Measurements from ENCODE around the gene TPPP.

TPPP gene

DNA sequence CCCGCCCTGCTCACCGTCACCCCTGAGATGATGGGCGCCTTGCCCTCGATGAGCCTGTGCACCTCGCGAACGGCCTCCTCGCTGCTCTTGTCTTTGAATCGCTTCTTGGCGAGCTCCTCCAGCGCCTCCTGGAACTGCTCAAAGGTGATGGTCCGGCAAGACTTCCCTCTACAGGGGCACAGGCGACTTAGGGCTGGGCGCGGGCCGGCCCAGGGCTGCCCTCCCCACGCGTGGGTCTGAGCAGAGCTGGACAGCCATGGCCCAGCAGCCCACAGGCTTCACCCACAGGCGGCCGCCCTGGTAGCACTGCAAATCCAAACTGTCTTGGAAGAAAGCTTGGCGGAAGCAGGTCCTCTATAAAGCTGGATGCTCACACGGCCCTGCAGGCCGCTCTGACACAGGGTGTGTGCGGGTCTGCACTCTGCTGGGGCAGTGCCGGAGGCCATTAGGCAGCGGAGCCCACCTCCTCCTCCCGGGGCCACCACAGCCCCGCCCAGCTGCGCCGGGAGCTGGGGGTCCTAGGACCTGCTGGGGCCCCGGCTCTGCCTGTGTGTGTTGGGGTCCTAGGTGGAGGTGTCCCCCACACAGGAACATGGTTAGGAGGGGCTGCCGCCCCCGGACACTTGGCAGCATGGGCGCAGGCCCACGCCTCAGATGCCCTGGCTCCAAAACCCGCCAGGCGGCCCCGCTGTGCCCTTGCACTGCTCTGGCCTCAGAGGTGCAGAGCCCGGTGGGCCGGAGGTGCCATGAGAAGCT lies 27.0 kb downstream of the TPPP start:
- Histone ChIP-seq H3K27ac (ENCODE audit: low read length) (no peak overlapping the region), H3K9ac (ENCODE audit: low read length) (no peak overlapping the region), H3K9me3 (ENCODE audit: control insufficient read depth, low read depth, low read length) (no peaks in the 10 kb centered on the region), H3K4me1 (ENCODE audit: control insufficient read depth, low read depth, low read length) (no peaks in the 10 kb centered on the region), H3K36me3 (ENCODE audit: control insufficient read depth, low read depth, low read length) (peaks cover 2% of the 10 kb centered on the region), H3K27me3 (ENCODE audit: control insufficient read depth, insufficient read depth, low read length) (no peaks in the 10 kb centered on the region), H3K4me3 (ENCODE audit: low read length) (no peak overlapping the region)

GRCh38 chr5:665541-665955 lies 27.6 kb downstream of the TPPP start:
- Histone ChIP-seq H3K36me3 (ENCODE audit: control insufficient read depth, low read depth, low read length) (peaks cover 6% of the 10 kb centered on the region), H3K9ac (ENCODE audit: low read length) (no peak overlapping the region), H3K9me3 (ENCODE audit: control insufficient read depth, low read depth, low read length) (no peaks in the 10 kb centered on the region), H3K27ac (ENCODE audit: low read length) (no peak overlapping the region), H3K4me3 (ENCODE audit: low read length) (no peak overlapping the region), H3K27me3 (ENCODE audit: control insufficient read depth, insufficient read depth, low read length) (no peaks in the 10 kb centered on the region), H3K4me1 (ENCODE audit: control insufficient read depth, low read depth, low read length) (no peaks in the 10 kb centered on the region)

DNA sequence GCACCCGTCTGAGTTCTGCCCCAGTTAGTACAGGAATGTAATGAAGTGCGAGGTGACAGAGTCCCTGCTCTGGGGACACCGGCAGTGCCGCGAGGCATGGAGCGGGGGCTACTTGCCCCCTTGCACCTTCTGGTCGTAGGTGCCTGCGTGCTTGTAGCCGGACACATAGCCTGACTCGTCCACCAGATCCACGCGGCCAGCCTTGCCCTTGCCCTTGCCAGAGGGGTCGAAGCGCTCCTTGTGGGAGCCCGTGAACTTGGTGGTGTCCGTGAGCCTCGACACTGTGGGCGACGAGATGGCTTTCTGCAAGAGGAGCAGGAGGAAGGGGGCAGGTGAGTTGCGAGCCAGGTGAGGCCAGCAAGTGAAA lies 28.2 kb downstream of the TPPP start:
- H3K4me1 ChIP-seq (ENCODE audit: control insufficient read depth, low read depth, low read length), result no peaks in the 10 kb centered on the region
- no peak overlapping the region for H3K4me3 ChIP-seq (ENCODE audit: low read length)
- H3K9ac ChIP-seq (ENCODE audit: low read length), result no peak overlapping the region
- no peaks in the 10 kb centered on the region for H3K27me3 ChIP-seq (ENCODE audit: control insufficient read depth, insufficient read depth, low read length)
- no peak overlapping the region for H3K27ac ChIP-seq (ENCODE audit: low read length)
- peaks cover 10% of the 10 kb centered on the region for H3K36me3 ChIP-seq (ENCODE audit: control insufficient read depth, low read depth, low read length)
- H3K9me3 ChIP-seq (ENCODE audit: control insufficient read depth, low read depth, low read length), result no peaks in the 10 kb centered on the region

DNA sequence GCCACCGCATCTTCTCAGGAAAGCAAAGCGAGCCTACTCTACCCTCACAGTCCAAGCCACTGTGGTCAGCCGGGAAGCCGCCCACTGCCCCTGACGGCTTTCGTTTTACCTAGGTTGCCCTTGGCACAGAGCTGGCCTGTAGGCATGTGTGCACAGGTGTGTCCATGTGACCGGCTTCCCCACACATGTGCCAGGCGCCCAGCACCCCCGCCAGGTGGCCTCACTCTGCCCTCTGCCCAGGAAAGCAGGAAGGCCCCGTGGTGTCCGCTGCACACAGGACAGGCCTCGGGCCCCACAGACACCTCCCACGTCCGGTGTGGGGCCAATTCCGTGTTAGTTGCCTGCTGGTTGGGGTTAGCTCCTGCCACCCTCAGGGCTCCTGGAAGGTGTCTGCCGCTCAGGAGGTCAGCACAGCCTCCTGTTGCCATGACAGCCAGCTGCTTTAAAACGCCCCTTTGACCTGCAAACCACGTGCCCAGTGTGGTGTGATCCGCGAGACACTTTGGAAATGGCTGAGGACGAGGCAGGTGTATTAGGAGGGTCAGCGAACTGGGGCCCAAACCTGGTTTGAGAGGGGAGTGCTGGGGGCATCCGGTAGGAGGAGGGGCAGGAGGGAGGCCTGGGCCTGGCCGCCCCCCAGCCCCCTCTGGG lies 28.7 kb downstream of the TPPP start:
- Histone ChIP-seq H3K27me3 (ENCODE audit: control insufficient read depth, insufficient read depth, low read length) (no peaks in the 10 kb centered on the region), H3K27ac (ENCODE audit: low read length) (no peak overlapping the region), H3K9me3 (ENCODE audit: control insufficient read depth, low read depth, low read length) (no peaks in the 10 kb centered on the region), H3K36me3 (ENCODE audit: control insufficient read depth, low read depth, low read length) (peaks cover 15% of the 10 kb centered on the region), H3K4me1 (ENCODE audit: control insufficient read depth, low read depth, low read length) (no peaks in the 10 kb centered on the region), H3K9ac (ENCODE audit: low read length) (no peak overlapping the region), H3K4me3 (ENCODE audit: low read length) (no peak overlapping the region)

- Histone ChIP-seq H3K9me3 (ENCODE audit: control insufficient read depth, low read depth, low read length) (no peaks in the 10 kb centered on the region), H3K27ac (ENCODE audit: low read length) (no peak overlapping the region), H3K4me3 (ENCODE audit: low read length) (no peak overlapping the region), H3K9ac (ENCODE audit: low read length) (no peak overlapping the region), H3K36me3 (ENCODE audit: control insufficient read depth, low read depth, low read length) (peaks cover 19% of the 10 kb centered on the region), H3K27me3 (ENCODE audit: control insufficient read depth, insufficient read depth, low read length) (no peaks in the 10 kb centered on the region), H3K4me1 (ENCODE audit: control insufficient read depth, low read depth, low read length) (no peaks in the 10 kb centered on the region)
Measured at GRCh38 chr5:663436-664342, 29.5 kb downstream of the TPPP start.

DNA sequence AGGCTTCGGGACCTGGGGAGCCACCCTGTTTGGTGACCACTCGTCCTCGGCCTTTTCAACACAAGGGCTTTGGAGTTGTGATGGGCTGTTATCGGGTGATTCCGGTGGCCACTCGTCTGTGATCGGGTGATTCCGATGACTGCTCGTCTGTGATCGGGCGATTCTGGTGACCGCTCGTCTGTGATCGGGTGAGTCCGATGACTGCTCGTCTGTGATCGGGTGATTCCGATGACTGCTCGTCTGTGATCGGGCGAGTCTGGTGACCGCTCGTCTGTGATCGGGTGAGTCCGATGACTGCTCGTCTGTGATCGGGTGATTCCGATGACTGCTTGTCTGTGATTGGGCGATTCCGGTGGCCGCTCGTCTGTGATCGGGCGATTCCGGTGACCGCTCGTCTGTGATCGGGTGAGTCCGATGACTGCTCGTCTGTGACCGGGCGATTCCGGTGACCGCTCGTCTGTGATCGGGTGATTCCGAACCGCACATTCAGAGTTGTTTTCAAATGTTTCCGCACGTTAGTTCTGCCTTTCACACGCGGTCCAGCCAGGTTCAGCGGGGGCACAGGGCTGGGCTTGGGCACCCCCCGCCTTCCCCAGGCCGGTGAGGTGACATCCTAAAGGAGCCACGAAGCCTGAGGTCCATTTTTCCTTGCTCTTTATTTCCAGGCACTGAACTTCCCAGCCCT lies 30.3 kb downstream of the TPPP start:
- Histone ChIP-seq H3K27ac (ENCODE audit: low read length) (no peak overlapping the region), H3K4me1 (ENCODE audit: control insufficient read depth, low read depth, low read length) (no peaks in the 10 kb centered on the region), H3K9me3 (ENCODE audit: control insufficient read depth, low read depth, low read length) (no peaks in the 10 kb centered on the region), H3K4me3 (ENCODE audit: low read length) (no peak overlapping the region), H3K27me3 (ENCODE audit: control insufficient read depth, insufficient read depth, low read length) (no peaks in the 10 kb centered on the region), H3K36me3 (ENCODE audit: control insufficient read depth, low read depth, low read length) (peaks cover 23% of the 10 kb centered on the region), H3K9ac (ENCODE audit: low read length) (no peak overlapping the region)

GRCh38 chr5:661891-662750 lies 31.0 kb downstream of the TPPP start:
- no peak overlapping the region for H3K4me3 ChIP-seq (ENCODE audit: low read length)
- H3K4me1 ChIP-seq (ENCODE audit: control insufficient read depth, low read depth, low read length), result no peaks in the 10 kb centered on the region
- H3K27me3 ChIP-seq (ENCODE audit: control insufficient read depth, insufficient read depth, low read length), result no peaks in the 10 kb centered on the region
- H3K36me3 ChIP-seq (ENCODE audit: control insufficient read depth, low read depth, low read length), result peaks cover 31% of the 10 kb centered on the region
- no peak overlapping the region for H3K27ac ChIP-seq (ENCODE audit: low read length)
- H3K9me3 ChIP-seq (ENCODE audit: control insufficient read depth, low read depth, low read length), result no peaks in the 10 kb centered on the region
- no peak overlapping the region for H3K9ac ChIP-seq (ENCODE audit: low read length)

- Histone ChIP-seq H3K4me3 (ENCODE audit: low read length) (no peak overlapping the region), H3K9me3 (ENCODE audit: control insufficient read depth, low read depth, low read length) (no peaks in the 10 kb centered on the region), H3K4me1 (ENCODE audit: control insufficient read depth, low read depth, low read length) (no peaks in the 10 kb centered on the region), H3K27ac (ENCODE audit: low read length) (no peak overlapping the region), H3K27me3 (ENCODE audit: control insufficient read depth, insufficient read depth, low read length) (no peaks in the 10 kb centered on the region), H3K9ac (ENCODE audit: low read length) (no peak overlapping the region), H3K36me3 (ENCODE audit: control insufficient read depth, low read depth, low read length) (peaks cover 43% of the 10 kb centered on the region)
Measured at GRCh38 chr5:660491-661030, 32.6 kb downstream of the TPPP start.

GRCh38 chr5:659496-660263 lies 33.5 kb downstream of the TPPP start:
- Histone ChIP-seq H3K4me3 (ENCODE audit: low read length) (no peak overlapping the region), H3K27me3 (ENCODE audit: control insufficient read depth, insufficient read depth, low read length) (no peaks in the 10 kb centered on the region), H3K9me3 (ENCODE audit: control insufficient read depth, low read depth, low read length) (no peaks in the 10 kb centered on the region), H3K27ac (ENCODE audit: low read length) (no peak overlapping the region), H3K4me1 (ENCODE audit: control insufficient read depth, low read depth, low read length) (no peaks in the 10 kb centered on the region), H3K9ac (ENCODE audit: low read length) (no peak overlapping the region), H3K36me3 (ENCODE audit: control insufficient read depth, low read depth, low read length) (peaks cover 44% of the 10 kb centered on the region)

DNA sequence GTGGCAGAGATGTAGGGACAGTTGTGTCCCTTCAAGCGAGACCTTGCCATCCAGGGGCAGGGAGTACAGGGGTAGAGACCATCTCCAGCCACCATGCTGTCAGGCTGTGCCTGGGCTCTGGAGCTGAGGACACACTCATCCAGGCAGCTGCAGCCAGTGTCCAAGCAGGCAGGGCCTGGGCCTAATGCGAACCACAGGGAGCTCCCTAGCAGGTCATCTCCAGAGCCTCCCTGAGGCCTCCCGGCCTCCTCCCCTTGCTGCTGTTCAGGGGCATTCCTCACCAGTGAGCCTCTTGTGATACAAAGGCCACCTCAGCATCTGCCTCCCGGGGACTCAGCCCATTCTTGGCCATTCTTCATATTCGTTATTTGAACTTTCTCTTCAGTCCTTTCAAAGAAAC lies 35.0 kb downstream of the TPPP start:
- Histone ChIP-seq H3K9me3 (ENCODE audit: control insufficient read depth, low read depth, low read length) (no peaks in the 10 kb centered on the region), H3K27ac (ENCODE audit: low read length) (no peak overlapping the region), H3K27me3 (ENCODE audit: control insufficient read depth, insufficient read depth, low read length) (no peaks in the 10 kb centered on the region), H3K4me3 (ENCODE audit: low read length) (no peak overlapping the region), H3K4me1 (ENCODE audit: control insufficient read depth, low read depth, low read length) (no peaks in the 10 kb centered on the region), H3K9ac (ENCODE audit: low read length) (no peak overlapping the region), H3K36me3 (ENCODE audit: control insufficient read depth, low read depth, low read length) (peaks cover 47% of the 10 kb centered on the region)
